Measurements from ENCODE around the gene ZNF668.

Gene ZNF668

DNA sequence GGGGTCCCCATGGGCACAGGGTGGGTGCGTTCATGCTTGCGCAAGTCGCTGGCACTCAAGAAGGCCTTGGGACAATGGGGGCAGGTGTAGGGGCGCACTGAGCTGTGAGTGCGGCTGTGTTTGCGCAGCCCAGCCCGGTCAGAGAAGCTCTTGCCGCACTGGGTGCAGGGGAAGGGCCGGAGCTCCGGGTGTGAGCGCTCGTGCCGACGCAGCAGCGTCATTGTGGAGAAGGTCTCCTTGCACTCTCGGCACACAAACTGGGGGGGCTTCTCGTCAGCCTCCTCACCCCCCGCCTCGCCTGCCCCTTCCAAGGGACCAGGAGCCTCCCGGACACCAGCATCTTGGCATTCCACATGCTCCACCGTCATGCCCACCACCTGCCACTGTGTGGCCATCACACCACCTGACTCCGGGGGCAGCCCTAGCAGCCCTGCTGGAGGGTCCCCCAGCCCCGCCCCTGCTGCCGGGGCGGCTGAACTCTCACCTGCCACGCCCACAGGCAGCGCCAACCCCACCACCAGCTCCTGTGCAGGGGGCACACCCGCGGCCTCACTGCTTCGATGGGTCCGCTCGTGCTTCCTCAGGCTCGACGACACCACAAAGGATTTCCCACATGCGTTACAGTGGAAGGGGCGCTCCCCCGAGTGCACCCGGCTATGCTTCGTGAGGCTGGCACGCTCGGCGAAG, 12.8 kb downstream of the ZNF668 start:
- no peak for TF ChIP-seq CTCF (IDR thresholded peaks at IDR 0.05; ENCODE audit: low read depth, low read length, missing control alignments)
- DNase-seq (ENCODE audit: extremely low read depth, low read depth) = no peak
- no peak overlapping the region for H3K4me3 ChIP-seq (replicated peaks; ENCODE audit: low read depth, low read length)

DNA sequence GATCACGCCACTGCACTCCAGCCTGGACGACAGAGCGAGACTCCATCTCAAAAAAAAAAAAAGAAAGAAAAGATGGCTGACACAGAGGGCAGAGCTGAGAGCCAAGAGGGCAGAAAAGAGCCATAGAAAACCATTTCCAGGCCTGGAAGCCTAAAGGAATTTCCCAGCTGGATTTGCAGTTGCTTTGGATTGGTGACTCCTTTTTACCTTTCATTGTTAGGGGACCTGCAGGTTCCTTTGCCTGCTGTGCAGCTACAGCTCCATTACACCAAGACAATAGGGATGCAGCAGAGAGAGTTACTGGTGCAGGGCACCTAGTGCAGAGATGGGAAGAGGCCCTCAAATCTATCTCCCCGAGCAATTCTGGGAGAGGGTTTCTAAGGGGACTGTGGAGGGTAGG, 18.4 kb downstream of the ZNF668 start:
- no peak for DNase-seq (ENCODE audit: extremely low read depth, low read depth)
- H3K4me3 ChIP-seq (replicated peaks; ENCODE audit: low read depth, low read length) = no peak overlapping the region
- no peak for TF ChIP-seq CTCF (IDR thresholded peaks at IDR 0.05; ENCODE audit: low read depth, low read length, missing control alignments)

- no peak overlapping the region for H3K4me3 ChIP-seq (replicated peaks; ENCODE audit: low read depth, low read length)
- TF ChIP-seq CTCF (IDR thresholded peaks at IDR 0.05; ENCODE audit: low read depth, low read length, missing control alignments) = no peak
- peak; percentile 90 for DNase-seq (ENCODE audit: extremely low read depth, low read depth)
Observed at GRCh38 chr16:31052114-31052513, 21.9 kb downstream of the ZNF668 start.

DNA sequence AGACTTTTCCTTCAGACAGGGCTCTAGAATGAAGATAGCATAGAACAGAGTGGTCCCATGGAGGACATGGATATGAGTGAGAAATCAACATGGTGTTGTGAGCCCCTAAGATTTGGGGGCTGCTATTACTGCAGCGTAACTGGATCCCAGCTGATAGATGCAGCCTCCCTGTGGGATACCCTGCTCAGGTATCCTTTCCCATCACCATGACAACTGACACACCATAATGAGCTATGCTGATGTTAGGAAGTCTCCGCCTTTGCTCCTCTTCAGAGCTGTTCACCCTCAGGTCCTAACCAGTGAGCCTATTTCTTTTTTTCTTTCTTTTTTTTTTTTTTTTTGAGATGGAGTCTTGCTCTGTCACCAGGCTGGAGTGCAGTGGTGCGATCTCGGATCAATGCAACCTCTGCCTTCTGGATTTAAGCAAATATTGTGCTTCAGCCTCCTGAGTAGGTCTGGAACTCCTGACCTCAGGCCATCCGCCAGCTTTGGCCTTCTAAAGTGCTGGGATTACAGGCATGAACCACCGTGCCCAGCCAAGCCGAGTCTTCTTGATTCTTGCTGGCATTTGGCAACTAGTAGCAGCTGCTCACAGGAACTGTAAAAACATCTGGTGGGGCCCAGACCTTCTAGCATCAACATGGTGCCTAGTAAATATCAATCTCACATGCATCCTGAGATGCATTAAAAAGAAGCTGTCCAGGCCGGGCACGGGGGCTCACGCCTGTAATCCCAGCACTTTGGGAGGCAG, 23.6 kb downstream of the ZNF668 start:
- H3K4me3 ChIP-seq (replicated peaks; ENCODE audit: low read depth, low read length) = no peak overlapping the region
- TF ChIP-seq CTCF (IDR thresholded peaks at IDR 0.05; ENCODE audit: low read depth, low read length, missing control alignments) = no peak
- DNase-seq (ENCODE audit: extremely low read depth, low read depth) = no peak

DNA sequence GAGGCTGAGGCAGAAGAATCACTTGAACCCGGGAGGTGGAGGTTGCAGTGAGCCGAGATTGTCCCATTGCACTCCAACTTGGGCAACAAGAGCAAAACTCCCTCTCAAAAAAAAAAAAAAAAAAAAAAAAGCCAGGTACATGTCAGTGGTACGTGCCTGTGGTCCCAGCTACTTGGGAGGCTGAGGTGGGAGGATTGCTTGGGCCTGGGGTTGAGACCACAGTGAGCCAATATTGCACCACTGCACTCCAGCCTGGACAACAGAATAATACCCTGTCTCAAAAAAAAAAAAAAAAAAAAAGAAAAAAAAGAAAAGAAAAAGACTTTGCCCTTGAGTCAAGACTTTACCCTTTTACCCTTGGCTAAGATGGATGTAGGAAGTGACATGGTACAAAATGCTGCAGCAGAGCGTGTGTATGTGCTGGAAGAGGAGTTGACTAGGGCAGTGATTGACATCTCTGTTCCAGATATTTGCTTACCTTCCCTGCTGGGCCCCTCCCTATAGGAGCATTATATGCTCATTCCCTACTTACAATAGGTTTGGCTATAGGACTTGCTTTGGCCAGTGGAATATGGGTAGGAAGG, 30.1 kb downstream of the ZNF668 start:
- no peak for DNase-seq (ENCODE audit: extremely low read depth, low read depth)
- no peak for TF ChIP-seq CTCF (IDR thresholded peaks at IDR 0.05; ENCODE audit: low read depth, low read length, missing control alignments)
- no peak overlapping the region for H3K4me3 ChIP-seq (replicated peaks; ENCODE audit: low read depth, low read length)

DNA sequence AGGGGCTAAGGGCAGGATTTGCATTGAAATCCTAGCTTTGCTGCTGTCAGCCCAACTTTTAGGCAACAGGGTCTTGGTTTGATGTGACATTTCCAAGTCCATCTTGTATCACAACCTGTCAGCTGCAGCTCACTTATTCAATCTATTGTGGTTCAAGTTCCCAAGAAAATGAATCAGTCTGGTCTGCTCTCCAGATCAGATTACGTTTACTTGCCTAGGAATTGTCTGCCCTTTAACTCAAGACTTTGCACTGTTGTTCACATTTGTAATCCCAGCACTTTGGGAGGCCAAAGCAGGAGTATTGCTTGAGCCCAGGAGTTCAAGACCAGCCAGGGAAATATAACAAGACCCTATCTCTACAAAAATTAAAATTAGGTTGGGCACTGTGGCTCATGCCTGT, 30.7 kb downstream of the ZNF668 start:
- no peak overlapping the region for H3K4me3 ChIP-seq (replicated peaks; ENCODE audit: low read depth, low read length)
- TF ChIP-seq CTCF (IDR thresholded peaks at IDR 0.05; ENCODE audit: low read depth, low read length, missing control alignments) = no peak
- DNase-seq (ENCODE audit: extremely low read depth, low read depth) = no peak
